LNCaP clone FGC (cell line): ENCODE results near the gene CYB5R4.

ENCODE experiments used
- DNase-seq: peaks from one replicate; pipeline ENCODE4 v3.0.0-alpha.2; 2011; ENCODE audit warnings: low read depth
- H3K4me3 ChIP-seq: 2 replicates; pipeline ENCODE4 v1.5.1; 2011; ENCODE audit warnings: mild to moderate bottlenecking, low read depth, low read length, control low read depth
- CTCF ChIP-seq: IDR thresholded peaks from 2 replicates; pipeline ENCODE4 v1.5.1; 2012; ENCODE audit warnings: mild to moderate bottlenecking; ENCODE audit not compliant: control insufficient read depth, insufficient read depth; ENCODE audit errors: extremely low read depth

Gene CYB5R4

GRCh38 chr6:83960664-83961063 is 101.2 kb downstream of the CYB5R4 start:
- no peak for DNase-seq
- no peak for TF ChIP-seq CTCF
- no peak overlapping the region for H3K4me3 ChIP-seq

GRCh38 chr6:83962582-83962981 is 103.1 kb downstream of the CYB5R4 start:
- H3K4me3 ChIP-seq = no peak overlapping the region
- no peak for TF ChIP-seq CTCF
- no peak for DNase-seq

DNA sequence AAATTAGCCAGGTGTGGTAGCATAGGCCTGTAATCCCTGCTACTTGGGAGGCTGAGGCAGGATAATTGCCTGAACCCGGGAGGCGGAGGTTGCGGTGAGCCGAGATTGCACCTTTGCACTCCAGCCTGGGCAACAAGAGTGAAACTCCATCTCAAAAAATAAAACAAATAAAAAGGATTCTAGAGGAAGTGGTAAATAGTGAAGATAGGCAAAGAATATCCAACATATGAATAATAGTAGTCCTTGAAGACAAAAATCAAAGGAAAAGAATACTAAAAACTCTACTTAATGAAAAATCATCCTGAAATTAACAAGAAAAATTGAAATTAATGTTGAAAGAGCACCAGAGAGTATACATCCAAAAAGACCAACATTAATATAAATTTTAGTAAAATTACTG is 107.0 kb downstream of the CYB5R4 start:
- TF ChIP-seq CTCF = no peak
- H3K4me3 ChIP-seq = no peak overlapping the region
- DNase-seq = no peak

DNA sequence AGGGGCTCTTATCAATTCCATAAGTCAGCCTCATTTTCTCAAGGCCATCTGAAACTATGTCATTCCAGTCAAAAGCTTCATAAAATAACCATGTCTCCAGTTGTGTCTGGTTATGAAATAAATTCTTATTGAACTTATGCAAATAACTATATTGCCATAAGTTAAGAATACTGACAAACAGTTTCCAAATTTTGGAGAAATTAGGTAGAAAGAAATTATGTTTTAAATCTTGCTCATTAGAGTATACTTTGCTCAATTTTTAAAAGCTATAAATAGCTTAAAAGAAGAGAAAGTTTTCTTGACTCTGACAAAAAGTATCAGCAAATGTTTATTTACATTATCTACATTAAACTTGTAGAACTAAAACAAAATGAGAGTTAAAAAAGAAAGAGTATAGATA is 111.1 kb downstream of the CYB5R4 start:
- DNase-seq = no peak
- H3K4me3 ChIP-seq = no peak overlapping the region
- TF ChIP-seq CTCF = no peak

GRCh38 chr6:83974409-83975050 is 115.0 kb downstream of the CYB5R4 start:
- H3K4me3 ChIP-seq = no peak overlapping the region
- DNase-seq = no peak
- no peak for TF ChIP-seq CTCF

DNA sequence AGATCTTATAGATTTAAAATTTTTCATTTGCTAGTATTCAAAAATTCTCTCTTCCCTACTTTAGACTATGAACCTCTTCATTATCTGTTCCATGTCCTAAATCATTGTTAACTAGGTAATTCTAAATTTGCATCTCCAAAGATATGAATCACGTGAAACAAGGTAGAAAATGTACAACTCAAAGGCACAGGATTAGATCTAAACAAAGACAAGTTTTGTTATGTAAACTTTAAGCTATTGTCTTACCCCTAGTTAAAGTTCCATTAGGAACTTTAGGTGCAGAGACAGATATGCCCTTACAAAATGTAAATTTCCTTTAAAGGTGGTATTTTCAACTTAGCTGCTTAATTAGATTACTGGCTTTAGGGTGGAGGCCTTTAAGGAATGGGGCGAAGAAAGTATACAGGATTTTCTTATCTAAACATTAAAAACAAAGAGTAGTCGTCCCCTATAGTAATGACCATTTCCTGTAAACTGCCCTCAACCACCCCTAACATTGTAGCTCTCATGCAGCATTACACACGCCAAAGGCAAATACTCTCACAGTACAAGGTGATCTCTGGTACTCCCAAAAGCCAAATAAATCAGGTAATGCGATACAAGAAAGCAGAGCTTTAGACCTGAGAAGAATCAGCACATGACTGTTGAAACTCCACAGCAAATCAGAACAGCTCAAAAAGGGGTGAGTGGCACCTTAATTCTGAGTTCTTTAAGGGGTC is 116.7 kb downstream of the CYB5R4 start:
- no peak overlapping the region for H3K4me3 ChIP-seq
- DNase-seq = no peak
- no peak for TF ChIP-seq CTCF

DNA sequence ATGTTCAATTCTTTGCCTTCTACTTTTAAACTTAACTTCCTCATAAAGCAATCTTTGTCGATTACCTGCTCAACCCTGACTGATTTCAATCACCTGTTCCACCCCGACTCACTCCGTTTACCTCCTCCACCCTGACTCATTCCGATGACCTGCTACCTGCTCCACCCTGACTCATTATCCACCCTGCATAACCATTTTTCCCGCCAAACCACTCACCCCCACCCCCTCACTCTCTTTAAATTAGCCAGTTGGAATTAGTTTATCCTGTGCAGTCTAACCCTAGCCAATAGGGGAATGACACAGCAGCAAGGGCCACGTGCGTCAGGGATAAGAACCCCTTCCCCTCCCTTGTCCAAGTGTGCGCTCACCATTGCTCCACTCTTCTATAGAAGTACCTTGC is 117.4 kb downstream of the CYB5R4 start:
- no peak for DNase-seq
- no peak for TF ChIP-seq CTCF
- H3K4me3 ChIP-seq = no peak overlapping the region
